Osteoblast (primary cell): ENCODE measurements around the gene CRABP2. TPM values are rescaled to one million over a fixed set of nuclear protein-coding genes. Genes with fewer than 3 reads are reported as not detected.

Source experiments
- DNase-seq: peaks from one replicate; pipeline ENCODE4 v3.0.0; 2011; ENCODE audit warnings: low spot score, mixed read lengths; ENCODE audit not compliant: insufficient read length; ENCODE audit errors: missing footprints
- H2AFZ ChIP-seq: 2 replicates; pipeline ENCODE4 v1.6.0; 2011; ENCODE audit warnings: mild to moderate bottlenecking, low read length
- H3K27ac ChIP-seq: 2 replicates; pipeline ENCODE4 v1.5.1; 2011; ENCODE audit warnings: mild to moderate bottlenecking, low read depth, low read length, moderate library complexity
- H3K27me3 ChIP-seq: 2 replicates; pipeline ENCODE4 v1.6.0; 2012; ENCODE audit warnings: mild to moderate bottlenecking, control low read depth, inconsistent platforms, low read length, moderate library complexity; ENCODE audit not compliant: insufficient read depth
- H3K36me3 ChIP-seq: 2 replicates; pipeline ENCODE4 v1.5.1; 2011; ENCODE audit warnings: mild to moderate bottlenecking, low read length, control low read depth, moderate library complexity; ENCODE audit not compliant: insufficient read depth
- H3K4me1 ChIP-seq: 2 replicates; pipeline ENCODE4 v1.5.1; 2011; ENCODE audit warnings: mild to moderate bottlenecking, low read length, control low read depth, moderate library complexity; ENCODE audit not compliant: insufficient read depth
- H3K4me2 ChIP-seq: 2 replicates; pipeline ENCODE4 v1.6.0; 2011; ENCODE audit warnings: mild to moderate bottlenecking, low read length; ENCODE audit not compliant: insufficient read depth
- H3K4me3 ChIP-seq: fragments of 200-600 bp; sonication (generic); 3 replicates; pipeline ENCODE4 v1.5.1; 2012; ENCODE audit warnings: mild to moderate bottlenecking, low read length, inconsistent platforms; ENCODE audit not compliant: insufficient read depth
- H3K79me2 ChIP-seq: 2 replicates; pipeline ENCODE4 v1.6.0; 2012; ENCODE audit warnings: mild to moderate bottlenecking, low read length, control low read depth, inconsistent platforms; ENCODE audit not compliant: insufficient read depth
- H3K9me3 ChIP-seq: 2 replicates; pipeline ENCODE4 v1.5.1; 2011; ENCODE audit warnings: low read depth, low read length, control low read depth
- H4K20me1 ChIP-seq: 2 replicates; pipeline ENCODE4 v1.6.0; 2012; ENCODE audit warnings: mild to moderate bottlenecking, low read length, control low read depth; ENCODE audit not compliant: insufficient read depth
- CTCF ChIP-seq: IDR thresholded peaks from 2 replicates; pipeline ENCODE4 v1.5.1; 2011; ENCODE audit warnings: mild to moderate bottlenecking, low read depth, low read length, moderate library complexity; ENCODE audit errors: extremely low read depth
- total RNA-seq: library from RNA; depleted of rRNA; stranded (reverse); fragments of >200 nt; gene quantifications from 2 replicates; pipeline ENCODE4 v1.2.3, GENCODE V29; 2012

The CRABP2 gene
- total RNA-seq, 1 donor, result 16.6 TPM

GRCh38 chr1:156748670-156749418 is 43.5 kb upstream of the CRABP2 start:
- H3K9me3 ChIP-seq, result no peaks in the 10 kb centered on the region
- peak; percentile 86 for DNase-seq
- H2AFZ ChIP-seq, result no peak overlapping the region
- peak overlapping the region; percentile 85 for H3K4me3 ChIP-seq
- peak overlapping the region; percentile 88 for H3K27ac ChIP-seq
- peak overlapping the region; percentile 93 for H3K4me2 ChIP-seq
- no peak for TF ChIP-seq CTCF
- peaks cover 84% of the 10 kb centered on the region for H3K79me2 ChIP-seq
- H3K36me3 ChIP-seq, result peaks cover 18% of the 10 kb centered on the region
- H4K20me1 ChIP-seq, result no peaks in the 10 kb centered on the region
- peaks cover 54% of the 10 kb centered on the region for H3K4me1 ChIP-seq
- H3K27me3 ChIP-seq, result no peaks in the 10 kb centered on the region

- no peaks in the 10 kb centered on the region for H3K9me3 ChIP-seq
- no peaks in the 10 kb centered on the region for H4K20me1 ChIP-seq
- peak overlapping the region; percentile 88 for H3K27ac ChIP-seq
- peaks cover 27% of the 10 kb centered on the region for H3K36me3 ChIP-seq
- H2AFZ ChIP-seq, result no peak overlapping the region
- H3K79me2 ChIP-seq, result peaks cover 89% of the 10 kb centered on the region
- H3K4me1 ChIP-seq, result peaks cover 52% of the 10 kb centered on the region
- H3K27me3 ChIP-seq, result no peaks in the 10 kb centered on the region
- TF ChIP-seq CTCF, result no peak
- peak overlapping the region; percentile 93 for H3K4me2 ChIP-seq
- DNase-seq, result no peak
- H3K4me3 ChIP-seq, result peak overlapping the region; percentile 85
Observed at GRCh38 chr1:156747742-156748669, 42.6 kb upstream of the CRABP2 start.

GRCh38 chr1:156746728-156747631 is 41.6 kb upstream of the CRABP2 start:
- Histone ChIP-seq H2AFZ (peak overlapping the region; percentile 81), H3K27me3 (no peaks in the 10 kb centered on the region), H3K27ac (peak overlapping the region; percentile 100), H3K9me3 (no peaks in the 10 kb centered on the region), H3K4me3 (peak overlapping the region; percentile 85), H3K4me1 (peaks cover 44% of the 10 kb centered on the region), H3K79me2 (peaks cover 81% of the 10 kb centered on the region), H3K4me2 (peak overlapping the region; percentile 93), H3K36me3 (peaks cover 37% of the 10 kb centered on the region), H4K20me1 (no peaks in the 10 kb centered on the region)
- TF ChIP-seq CTCF, result no peak
- peak; percentile 98 for DNase-seq
